Suprapubic skin (tissue), 4 donors: ENCODE data around the gene STX7. TPM values are rescaled to one million over a fixed set of nuclear protein-coding genes. Genes with fewer than 3 reads are reported as not detected.

Source experiments
- DNase-seq, 2 donors: peaks; one replicate each; pipeline ENCODE4 v3.0.0-alpha.2; 2019; ENCODE audit warnings: low spot score in 2 of 2
- H3K27ac ChIP-seq: fragments of 200-600 bp; sonication (generic); one replicate; pipeline ENCODE4 v1.5.1; 2019
- H3K27me3 ChIP-seq: fragments of 200-600 bp; sonication (generic); one replicate; pipeline ENCODE4 v1.5.1; 2019
- H3K36me3 ChIP-seq: fragments of 200-600 bp; sonication (generic); one replicate; pipeline ENCODE4 v1.5.1; 2019
- H3K4me1 ChIP-seq: fragments of 200-600 bp; sonication (generic); one replicate; pipeline ENCODE4 v1.5.1; 2019
- H3K4me3 ChIP-seq: fragments of 200-600 bp; sonication (generic); one replicate; pipeline ENCODE4 v1.5.1; 2019; ENCODE audit warnings: mild to moderate bottlenecking
- H3K9me3 ChIP-seq: fragments of 200-600 bp; sonication (generic); one replicate; pipeline ENCODE4 v1.5.1; 2019
- EP300 ChIP-seq: sonication (generic); formaldehyde crosslinking; IDR thresholded peaks from one replicate; pipeline ENCODE4 v1.6.1; 2017; ENCODE audit warnings: antibody characterized with exemption
- POLR2A ChIP-seq, 2 donors: fragments of 450-650 bp; IDR thresholded peaks; one replicate each; pipeline ENCODE4 v1.6.1; 2017; ENCODE audit warnings: antibody characterized with exemption in 2 of 2, mild to moderate bottlenecking in 2 of 2, moderate library complexity in 2 of 2
- POLR2AphosphoS5 ChIP-seq, 3 donors: sonication (generic); formaldehyde crosslinking; IDR thresholded peaks; one replicate each; pipeline ENCODE4 v1.6.1; 2017; ENCODE audit warnings: antibody characterized with exemption in 3 of 3
- WGBS: methylation state at CpG from one replicate; pipeline ENCODE4 v1.1.5; 2018; 5-methylcytosine and 5-hydroxymethylcytosine counted together
- total RNA-seq, 4 donors: library from RNA; depleted of rRNA; stranded (reverse); fragments of >200 nt; gene quantifications; one replicate each; pipeline ENCODE4 v1.1.0, GENCODE V29; 2016
- TF ChIP-seq, protein P1 (sequence below), 2 donors: fragments of 200-600 bp in 1 of 2; fragments of 450-650 bp in 1 of 2; sonication (generic) in 1 of 2; IDR thresholded peaks; one replicate each; pipeline ENCODE4 v1.5.1; 2016 to 2019; ENCODE audit warnings: antibody characterized with exemption in 2 of 2, mild to moderate bottlenecking in 1 of 2, moderate library complexity in 1 of 2

Gene STX7
- total RNA-seq, 4 donors from 2014 or later: 24.9 to 43.5 (median 31.8) TPM

DNA sequence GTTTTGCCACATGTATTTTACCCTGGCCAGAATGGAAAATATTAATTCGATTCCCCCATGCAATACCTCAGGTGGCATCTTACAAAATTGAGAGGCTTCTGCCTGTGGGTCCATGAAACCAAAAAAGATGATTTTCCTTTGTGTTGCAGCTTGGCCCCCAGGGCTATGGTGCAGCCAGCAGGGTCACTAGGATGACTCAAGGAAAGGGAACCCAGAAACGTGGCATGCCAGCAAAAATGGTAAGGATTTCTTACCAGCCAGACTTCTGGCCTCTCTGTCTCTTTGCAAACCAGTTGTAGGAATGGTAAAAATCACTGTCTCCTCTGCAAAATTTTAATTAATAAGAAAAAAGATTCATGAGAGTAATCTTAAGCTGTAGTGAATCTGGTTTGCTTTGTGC is 13.5 kb upstream of the STX7 start:
- no peak for DNase-seq
- no peaks in the 10 kb centered on the region for H3K27me3 ChIP-seq
- no peaks in the 10 kb centered on the region for H3K36me3 ChIP-seq
- no peak overlapping the region for H3K27ac ChIP-seq
- no peak overlapping the region for H3K4me3 ChIP-seq
- no peak for TF ChIP-seq POLR2AphosphoS5 (IDR thresholded peaks at IDR 0.05)
- TF ChIP-seq, protein P1, sequence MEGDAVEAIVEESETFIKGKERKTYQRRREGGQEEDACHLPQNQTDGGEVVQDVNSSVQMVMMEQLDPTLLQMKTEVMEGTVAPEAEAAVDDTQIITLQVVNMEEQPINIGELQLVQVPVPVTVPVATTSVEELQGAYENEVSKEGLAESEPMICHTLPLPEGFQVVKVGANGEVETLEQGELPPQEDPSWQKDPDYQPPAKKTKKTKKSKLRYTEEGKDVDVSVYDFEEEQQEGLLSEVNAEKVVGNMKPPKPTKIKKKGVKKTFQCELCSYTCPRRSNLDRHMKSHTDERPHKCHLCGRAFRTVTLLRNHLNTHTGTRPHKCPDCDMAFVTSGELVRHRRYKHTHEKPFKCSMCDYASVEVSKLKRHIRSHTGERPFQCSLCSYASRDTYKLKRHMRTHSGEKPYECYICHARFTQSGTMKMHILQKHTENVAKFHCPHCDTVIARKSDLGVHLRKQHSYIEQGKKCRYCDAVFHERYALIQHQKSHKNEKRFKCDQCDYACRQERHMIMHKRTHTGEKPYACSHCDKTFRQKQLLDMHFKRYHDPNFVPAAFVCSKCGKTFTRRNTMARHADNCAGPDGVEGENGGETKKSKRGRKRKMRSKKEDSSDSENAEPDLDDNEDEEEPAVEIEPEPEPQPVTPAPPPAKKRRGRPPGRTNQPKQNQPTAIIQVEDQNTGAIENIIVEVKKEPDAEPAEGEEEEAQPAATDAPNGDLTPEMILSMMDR (IDR thresholded peaks at IDR 0.05): no peak
- TF ChIP-seq POLR2A (IDR thresholded peaks at IDR 0.05): no peak
- no peak for TF ChIP-seq EP300
- no peaks in the 10 kb centered on the region for H3K9me3 ChIP-seq
- peaks cover 3% of the 10 kb centered on the region for H3K4me1 ChIP-seq
- 50% methylated on average over 2 of the region's 2 CpGs for WGBS

DNA sequence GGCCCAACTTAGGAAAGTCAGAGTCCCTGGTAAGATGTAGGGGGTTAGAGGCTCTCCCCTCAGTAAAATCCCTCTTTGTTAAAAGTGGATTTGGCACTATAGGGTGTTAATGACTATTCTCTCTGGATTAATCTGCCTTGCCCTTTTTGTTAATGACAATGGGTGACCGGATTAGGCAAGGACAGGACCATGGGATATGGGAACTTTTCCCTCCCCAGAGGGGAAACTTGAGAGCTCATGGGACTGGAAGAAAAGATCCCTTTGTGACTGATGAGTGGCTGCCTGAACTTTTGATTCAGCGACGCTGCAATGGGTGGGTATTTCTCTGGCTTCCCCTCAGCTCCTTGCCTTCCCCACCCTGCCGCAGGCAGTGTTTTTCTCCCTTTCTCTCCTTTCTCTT is 12.9 kb upstream of the STX7 start:
- no peaks in the 10 kb centered on the region for H3K9me3 ChIP-seq
- no peak overlapping the region for H3K27ac ChIP-seq
- 73% methylated on average over 4 of the region's 4 CpGs for WGBS
- TF ChIP-seq POLR2AphosphoS5 (IDR thresholded peaks at IDR 0.05): no peak
- no peak overlapping the region for H3K4me3 ChIP-seq
- DNase-seq: no peak
- H3K36me3 ChIP-seq: no peaks in the 10 kb centered on the region
- no peaks in the 10 kb centered on the region for H3K27me3 ChIP-seq
- H3K4me1 ChIP-seq: peaks cover 3% of the 10 kb centered on the region

DNA sequence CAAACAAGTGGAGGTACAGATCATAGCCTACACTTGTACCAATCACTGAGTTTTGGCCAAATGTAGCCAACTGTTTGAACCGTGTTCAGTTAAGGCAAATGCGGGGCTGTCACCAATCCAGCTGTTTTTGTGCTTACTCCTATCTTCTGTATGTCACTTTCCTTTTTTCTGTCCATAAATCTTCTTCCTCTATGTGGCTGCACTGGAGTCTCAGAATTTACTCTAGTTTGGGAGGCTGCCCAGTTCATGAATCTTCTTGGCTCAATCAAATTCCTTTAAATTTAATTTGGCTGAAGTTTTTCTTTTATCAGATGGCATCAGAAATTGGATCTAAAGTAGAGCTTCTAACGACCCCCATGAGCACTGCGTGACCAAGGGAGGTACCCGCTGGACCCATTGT is 11.7 kb upstream of the STX7 start:
- Histone ChIP-seq H3K36me3 (no peaks in the 10 kb centered on the region), H3K4me1 (no peaks in the 10 kb centered on the region), H3K27ac (no peak overlapping the region), H3K4me3 (no peak overlapping the region), H3K9me3 (no peaks in the 10 kb centered on the region), H3K27me3 (no peaks in the 10 kb centered on the region)
- no peak for DNase-seq
- no peak for TF ChIP-seq EP300
- TF ChIP-seq POLR2A (IDR thresholded peaks at IDR 0.05): no peak
- no peak for TF ChIP-seq POLR2AphosphoS5 (IDR thresholded peaks at IDR 0.05)
- TF ChIP-seq, protein P1 (IDR thresholded peaks at IDR 0.05): no peak
- 62% methylated on average over 5 of the region's 5 CpGs for WGBS

DNA sequence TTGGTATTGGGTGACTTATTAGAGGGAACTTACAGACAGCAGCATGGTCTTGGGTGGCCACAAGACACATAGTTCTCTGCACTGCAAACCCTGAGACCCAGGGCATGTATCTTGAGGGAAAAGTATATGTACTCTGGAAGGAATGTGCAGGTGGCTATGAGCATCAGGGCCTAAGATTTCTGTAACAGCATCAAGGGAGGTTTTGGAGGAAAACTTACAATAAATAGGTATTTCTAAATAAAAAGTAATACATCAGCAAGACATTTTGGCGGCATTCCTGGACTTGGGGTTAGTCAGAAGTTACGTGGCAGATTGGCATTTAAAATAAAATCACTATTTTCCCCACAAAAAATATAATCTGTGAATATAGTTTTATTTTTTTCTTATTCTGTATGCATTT is 8.0 kb upstream of the STX7 start:
- no peak for TF ChIP-seq POLR2A (IDR thresholded peaks at IDR 0.05)
- no peak for TF ChIP-seq EP300
- TF ChIP-seq, protein P1 (IDR thresholded peaks at IDR 0.05): no peak
- TF ChIP-seq POLR2AphosphoS5 (IDR thresholded peaks at IDR 0.05): no peak
- 63% methylated on average over 2 of the region's 2 CpGs for WGBS
- Histone ChIP-seq H3K36me3 (no peaks in the 10 kb centered on the region), H3K4me3 (no peak overlapping the region), H3K4me1 (no peaks in the 10 kb centered on the region), H3K9me3 (no peaks in the 10 kb centered on the region), H3K27ac (no peak overlapping the region), H3K27me3 (no peaks in the 10 kb centered on the region)
- no peak for DNase-seq

DNA sequence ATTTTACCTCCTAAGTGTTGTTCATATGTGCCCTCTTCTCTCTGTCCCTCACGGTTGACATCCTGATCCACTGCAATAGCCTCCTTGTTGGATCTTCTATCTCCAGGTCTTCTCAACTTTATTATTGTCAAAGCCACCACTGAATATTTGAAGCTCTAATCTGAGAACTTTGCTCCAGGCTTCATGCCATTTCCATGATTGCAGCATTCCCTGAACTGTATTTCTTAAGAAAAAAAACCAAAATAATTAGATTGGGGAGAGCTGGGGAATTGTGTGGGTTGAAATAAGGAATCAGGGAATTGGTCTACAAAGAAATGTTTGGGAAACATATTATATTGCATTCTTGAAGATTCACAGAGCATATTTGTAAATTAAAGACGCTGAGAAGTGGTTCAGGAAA is 2.5 kb upstream of the STX7 start:
- Histone ChIP-seq H3K36me3 (no peaks in the 10 kb centered on the region), H3K9me3 (no peaks in the 10 kb centered on the region), H3K4me1 (peaks cover 25% of the 10 kb centered on the region), H3K4me3 (no peak overlapping the region), H3K27ac (no peak overlapping the region), H3K27me3 (no peaks in the 10 kb centered on the region)
- WGBS: 55% methylated on average over 2 of the region's 2 CpGs
- TF ChIP-seq POLR2A (IDR thresholded peaks at IDR 0.05) (no peak), EP300 (no peak), POLR2AphosphoS5 (IDR thresholded peaks at IDR 0.05) (no peak)
- TF ChIP-seq, protein P1 (IDR thresholded peaks at IDR 0.05): no peak
- no peak for DNase-seq

DNA sequence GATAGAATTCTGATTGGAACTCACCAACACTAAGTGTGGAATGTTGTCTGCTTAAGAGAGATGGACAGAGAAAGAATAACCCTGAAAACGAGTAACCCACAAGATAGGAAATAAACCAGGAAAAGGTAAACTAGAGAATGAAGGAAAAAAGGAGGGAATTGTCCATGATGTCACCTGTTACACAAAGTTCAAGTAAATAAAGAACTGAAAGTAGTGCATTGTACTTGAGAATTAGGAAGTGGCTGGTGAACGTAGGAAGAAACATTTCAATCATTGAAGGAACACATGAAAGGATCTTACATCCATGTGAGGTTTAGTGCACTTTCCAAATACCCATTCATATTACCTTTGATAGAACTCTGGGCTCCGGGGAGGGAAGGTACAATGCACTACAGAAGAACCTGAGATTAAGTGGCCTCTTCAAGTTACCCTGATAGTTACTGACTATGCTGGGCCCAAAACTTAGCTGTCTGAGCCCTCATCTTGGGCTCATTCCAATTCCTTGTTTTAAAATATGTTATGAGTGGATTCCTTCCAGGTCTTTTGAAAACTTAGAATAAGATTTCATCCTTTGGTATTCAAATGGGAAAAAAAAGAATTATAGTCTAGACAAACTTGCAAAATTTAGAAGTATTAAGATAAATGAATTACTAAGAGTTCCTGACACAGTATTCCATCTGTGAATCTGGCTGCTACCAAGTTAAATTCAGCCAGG is 1.1 kb upstream of the STX7 start:
- Histone ChIP-seq H3K27me3 (no peaks in the 10 kb centered on the region), H3K4me3 (peak overlapping the region; percentile 66), H3K27ac (peak overlapping the region; percentile 89), H3K4me1 (peaks cover 30% of the 10 kb centered on the region), H3K9me3 (no peaks in the 10 kb centered on the region), H3K36me3 (no peaks in the 10 kb centered on the region)
- WGBS: 39% methylated on average over 3 of the region's 3 CpGs
- TF ChIP-seq EP300: no peak
- TF ChIP-seq POLR2A (IDR thresholded peaks at IDR 0.05): no peak
- TF ChIP-seq, protein P1 (IDR thresholded peaks at IDR 0.05): no peak
- TF ChIP-seq POLR2AphosphoS5 (IDR thresholded peaks at IDR 0.05): no peak
- no peak for DNase-seq
